Measurements from ENCODE around the gene HDAC1. TPM values are rescaled to one million over a fixed set of nuclear protein-coding genes. Genes with fewer than 3 reads are reported as not detected.
"Not testable (repeated sequence)": the region's sequence is repeated elsewhere in the genome, so short reads cannot be mapped to it uniquely, and the experiment has no call there.

HDAC1 gene
- polyA plus RNA-seq, 1 experiment: 172 TPM

DNA sequence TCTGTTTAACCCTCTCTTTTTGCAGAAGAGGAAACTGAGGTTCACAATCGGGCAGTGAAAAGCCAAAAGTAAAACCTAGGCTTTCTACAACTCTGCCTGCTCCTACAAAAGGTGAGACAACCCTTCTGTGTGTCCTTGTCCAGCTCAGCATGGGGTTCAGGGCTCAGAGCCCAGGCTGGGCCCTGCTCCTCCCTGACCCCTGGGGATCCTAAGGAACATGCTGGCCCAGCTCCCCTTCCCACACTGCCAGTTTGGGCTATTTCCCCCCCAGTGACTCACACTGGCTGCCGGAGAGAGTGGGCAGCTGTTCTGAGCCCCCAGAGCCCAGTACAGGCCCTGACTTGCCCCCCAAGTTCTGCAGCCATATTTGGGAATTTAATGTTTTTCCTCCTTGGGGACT is 61.5 kb downstream of the HDAC1 start:
- 0 out of 2 replicates have a peak overlapping the region, but pooled peaks have one; percentile 25 for H3K4me3 ChIP-seq (ENCODE audit: low read depth, low read length)
- CTCF ChIA-PET: interaction anchor here (1.0 to 1.2 kb wide), 2 partner anchors 19 to 138 kb away, joined by 3 to 4 read pairs; no protein-coding TSS in a partner anchor

DNA sequence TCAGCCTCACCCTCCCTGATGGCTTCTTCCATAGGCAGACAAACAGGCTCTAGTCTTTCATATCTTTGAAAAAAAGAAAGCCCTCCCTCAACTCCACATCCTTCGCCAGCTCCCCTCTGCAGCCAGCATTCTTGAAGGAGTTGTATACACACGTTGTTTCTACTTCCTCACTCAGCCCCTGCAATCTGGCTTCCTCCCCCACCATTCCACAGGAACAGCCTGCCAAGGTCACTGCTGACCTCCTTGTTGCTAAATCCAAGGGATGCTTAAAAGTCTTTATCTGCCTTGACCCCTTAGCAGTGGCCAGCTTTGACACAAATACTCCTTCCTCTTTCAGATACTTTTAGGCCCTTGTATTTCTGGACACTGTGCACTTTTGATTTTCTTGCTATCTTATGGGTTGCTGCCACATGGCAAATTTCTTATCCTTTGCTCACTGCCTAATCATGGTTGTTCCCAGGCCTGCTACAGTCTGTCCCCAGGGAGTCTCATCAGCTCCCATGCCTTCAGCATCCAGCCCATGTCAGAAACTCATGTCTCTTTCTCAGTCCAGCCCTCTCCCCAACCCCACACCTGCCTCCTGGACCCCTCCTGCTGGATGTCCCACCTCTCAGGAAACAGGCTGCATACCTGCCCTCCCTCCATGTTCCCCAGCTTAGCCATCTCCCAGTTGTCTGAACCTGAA is 62.1 kb downstream of the HDAC1 start:
- CTCF ChIA-PET: interaction anchor here (1.0 to 1.2 kb wide), 2 partner anchors 19 to 139 kb away, joined by 3 to 4 read pairs; no protein-coding TSS in a partner anchor
- H3K27ac ChIP-seq (ENCODE audit: low read depth, low read length): peak overlapping the region; percentile 87
- peak; percentile 66 for DNase-seq (ENCODE audit: low read depth, low spot score)
- H3K9me3 ChIP-seq (ENCODE audit: control insufficient read depth, insufficient read depth, low read length): peaks cover 5% of the 10 kb centered on the region; the same call in 1 of the 2 replicates
- POLR2A ChIA-PET: interaction anchor here (0.6 to 4.4 kb wide), 2 partner anchors 18 to 148 kb away, joined by 3 to 83 read pairs; partner anchors contain the start of genes IQCC and MARCKSL1
- H3K4me3 ChIP-seq (ENCODE audit: low read depth, low read length): no peak overlapping the region
- TF ChIP-seq, protein P1, sequence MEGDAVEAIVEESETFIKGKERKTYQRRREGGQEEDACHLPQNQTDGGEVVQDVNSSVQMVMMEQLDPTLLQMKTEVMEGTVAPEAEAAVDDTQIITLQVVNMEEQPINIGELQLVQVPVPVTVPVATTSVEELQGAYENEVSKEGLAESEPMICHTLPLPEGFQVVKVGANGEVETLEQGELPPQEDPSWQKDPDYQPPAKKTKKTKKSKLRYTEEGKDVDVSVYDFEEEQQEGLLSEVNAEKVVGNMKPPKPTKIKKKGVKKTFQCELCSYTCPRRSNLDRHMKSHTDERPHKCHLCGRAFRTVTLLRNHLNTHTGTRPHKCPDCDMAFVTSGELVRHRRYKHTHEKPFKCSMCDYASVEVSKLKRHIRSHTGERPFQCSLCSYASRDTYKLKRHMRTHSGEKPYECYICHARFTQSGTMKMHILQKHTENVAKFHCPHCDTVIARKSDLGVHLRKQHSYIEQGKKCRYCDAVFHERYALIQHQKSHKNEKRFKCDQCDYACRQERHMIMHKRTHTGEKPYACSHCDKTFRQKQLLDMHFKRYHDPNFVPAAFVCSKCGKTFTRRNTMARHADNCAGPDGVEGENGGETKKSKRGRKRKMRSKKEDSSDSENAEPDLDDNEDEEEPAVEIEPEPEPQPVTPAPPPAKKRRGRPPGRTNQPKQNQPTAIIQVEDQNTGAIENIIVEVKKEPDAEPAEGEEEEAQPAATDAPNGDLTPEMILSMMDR (IDR thresholded peaks at IDR 0.05; ENCODE audit: low read depth, low read length): no peak
- H3K27me3 ChIP-seq (ENCODE audit: control insufficient read depth, insufficient read depth, low read length): no peaks in the 10 kb centered on the region

More for the DNA sequence above, 61.5 kb downstream of the HDAC1 start:
- no peak for DNase-seq (ENCODE audit: low read depth, low spot score)
- no peaks in the 10 kb centered on the region for H3K27me3 ChIP-seq (ENCODE audit: control insufficient read depth, insufficient read depth, low read length)
- POLR2A ChIA-PET: interaction anchor here (0.6 to 4.4 kb wide), 2 partner anchors 17 to 148 kb away, joined by 3 to 83 read pairs; partner anchors contain the start of genes IQCC and MARCKSL1
- peaks cover 5% of the 10 kb centered on the region; the same call in 1 of the 2 replicates for H3K9me3 ChIP-seq (ENCODE audit: control insufficient read depth, insufficient read depth, low read length)
- TF ChIP-seq, protein P1 (IDR thresholded peaks at IDR 0.05; ENCODE audit: low read depth, low read length): no peak
- H3K27ac ChIP-seq (ENCODE audit: low read depth, low read length): peak overlapping the region; percentile 87

DNA sequence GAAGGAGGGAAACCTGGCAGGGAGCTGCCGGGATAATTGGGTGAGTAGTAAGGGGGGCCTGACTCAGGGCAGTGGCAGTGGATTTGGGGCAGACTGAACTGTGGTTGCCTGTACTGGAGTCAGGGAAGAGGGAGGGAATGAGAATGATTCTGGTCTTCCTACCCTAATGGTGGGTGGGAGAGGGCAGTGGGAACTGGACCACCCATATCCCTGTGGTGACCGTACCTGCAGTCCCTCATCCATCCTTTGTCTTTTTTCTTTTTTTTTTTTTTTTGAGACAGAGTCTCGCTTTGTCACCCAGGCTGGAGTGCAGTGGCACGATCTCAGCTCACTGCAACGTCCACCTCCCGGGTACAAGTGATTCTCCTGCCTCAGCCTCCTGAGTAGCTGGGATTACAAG is 63.9 kb downstream of the HDAC1 start:
- H3K27ac ChIP-seq (ENCODE audit: low read depth, low read length); CTCF ChIA-PET; H3K9me3 ChIP-seq (ENCODE audit: control insufficient read depth, insufficient read depth, low read length); H3K27me3 ChIP-seq (ENCODE audit: control insufficient read depth, insufficient read depth, low read length); DNase-seq (ENCODE audit: low read depth, low spot score); H3K4me3 ChIP-seq (ENCODE audit: low read depth, low read length): not testable (repeated sequence)
- POLR2A ChIA-PET: interaction anchor here (0.7 kb wide), 1 partner anchor 34 kb away, joined by 3 read pairs; no protein-coding TSS in a partner anchor

DNA sequence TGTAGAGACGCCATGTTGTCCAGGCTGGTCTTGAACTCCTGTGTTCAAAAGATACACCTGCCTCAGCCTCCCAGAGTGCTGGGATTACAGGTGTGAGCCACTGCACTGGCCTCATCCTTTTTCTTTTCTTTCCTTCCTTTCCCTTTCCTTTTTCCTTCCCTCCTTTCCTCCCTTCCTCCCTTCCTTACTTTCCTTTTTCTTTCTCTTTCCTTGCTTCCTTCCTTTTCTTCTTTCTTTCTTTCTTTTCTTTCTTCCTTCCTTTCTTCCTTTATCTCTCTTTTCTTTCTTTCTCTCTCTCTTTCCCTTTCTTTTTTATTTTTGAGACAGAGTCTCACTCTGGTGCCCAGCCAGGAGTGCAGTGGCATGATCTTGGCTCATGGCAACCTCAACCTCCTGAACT is 64.6 kb downstream of the HDAC1 start:
- ChIA-PET CTCF (no interaction called here), POLR2A (interaction anchor here (0.7 kb wide), 1 partner anchor 35 kb away, joined by 3 read pairs; no protein-coding TSS in a partner anchor)

DNA sequence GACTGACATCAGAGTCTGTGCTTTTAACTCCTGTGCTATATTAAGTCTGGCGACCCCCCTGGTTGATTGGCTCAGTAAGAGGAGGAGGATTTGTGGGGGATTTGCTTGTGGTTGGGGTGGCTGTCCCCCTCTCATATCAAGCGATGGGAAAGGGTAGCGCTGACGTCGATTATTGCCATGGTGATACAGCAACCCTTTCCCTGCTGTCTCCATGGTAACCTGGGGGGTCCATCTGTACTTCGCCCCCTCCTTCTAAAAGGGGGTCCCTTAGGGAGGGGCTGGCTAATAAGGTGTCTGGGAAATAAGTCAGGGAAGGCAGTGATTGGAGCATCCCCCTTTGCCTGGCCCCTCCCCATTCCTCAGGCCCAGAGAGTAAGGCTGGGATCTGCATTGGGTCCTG is 65.7 kb downstream of the HDAC1 start:
- TF ChIP-seq, protein P1 (IDR thresholded peaks at IDR 0.05; ENCODE audit: low read depth, low read length): no peak
- Histone ChIP-seq H3K27me3 (ENCODE audit: control insufficient read depth, insufficient read depth, low read length) (no peaks in the 10 kb centered on the region), H3K27ac (ENCODE audit: low read depth, low read length) (no peak overlapping the region), H3K4me3 (ENCODE audit: low read depth, low read length) (no peak overlapping the region), H3K9me3 (ENCODE audit: control insufficient read depth, insufficient read depth, low read length) (no peaks in the 10 kb centered on the region)
- POLR2A ChIA-PET: interaction anchor here (0.6 kb wide), 1 partner anchor 123 kb away, joined by 3 read pairs; no protein-coding TSS in a partner anchor
- CTCF ChIA-PET: no interaction called here
- no peak for DNase-seq (ENCODE audit: low read depth, low spot score)

More for the DNA sequence above, 64.6 kb downstream of the HDAC1 start:
- TF ChIP-seq, protein P1 (IDR thresholded peaks at IDR 0.05; ENCODE audit: low read depth, low read length): no peak
- DNase-seq (ENCODE audit: low read depth, low spot score): no peak
- Histone ChIP-seq H3K27ac (ENCODE audit: low read depth, low read length) (no peak overlapping the region), H3K9me3 (ENCODE audit: control insufficient read depth, insufficient read depth, low read length) (no peaks in the 10 kb centered on the region), H3K27me3 (ENCODE audit: control insufficient read depth, insufficient read depth, low read length) (no peaks in the 10 kb centered on the region), H3K4me3 (ENCODE audit: low read depth, low read length) (no peak overlapping the region)
